Mucosa of descending colon (tissue), 3 donors: Measurements from ENCODE around the gene NAV1. TPM values are rescaled to one million over a fixed set of nuclear protein-coding genes. Genes with fewer than 3 reads are reported as not detected.

Experiments
- ATAC-seq: fragments of 200-7000 bp; cut with Tn5 transposase; one replicate; pipeline ENCODE4 v1.9.1; 2020; ENCODE audit warnings: mild to moderate bottlenecking, moderate library complexity
- DNase-seq, 3 donors: peaks; one replicate each; pipeline ENCODE4 v3.0.0-alpha.2; 2020
- H3K36me3 ChIP-seq: fragments of 200-600 bp; one replicate; pipeline ENCODE4 v1.8.0; 2021; ENCODE audit warnings: low read depth, mild to moderate bottlenecking
- H3K4me1 ChIP-seq: fragments of 200-600 bp; one replicate; pipeline ENCODE4 v1.8.0; 2021; ENCODE audit warnings: low read depth, mild to moderate bottlenecking
- H3K4me3 ChIP-seq: fragments of 200-600 bp; one replicate; pipeline ENCODE4 v1.8.0; 2021; ENCODE audit warnings: mild to moderate bottlenecking
- H3K9me3 ChIP-seq: fragments of 200-600 bp; one replicate; pipeline ENCODE4 v1.8.0; 2021; ENCODE audit warnings: mild to moderate bottlenecking
- CTCF ChIP-seq: fragments of 200-600 bp; IDR thresholded peaks from one replicate; pipeline ENCODE4 v1.8.0; 2022; ENCODE audit warnings: antibody characterized with exemption, mild to moderate bottlenecking
- intact Hi-C, 2 donors: fragments of 100-400 bp; cut with DNase I in 1 of 2; cut with micrococcal nuclease in 1 of 2; formaldehyde crosslinking; loops; one replicate each; pipeline versions ENCODE4 v1.11.0 to v1.11.1; 2022; cut with DNase I, micrococcal nuclease
- total RNA-seq, 3 donors: library from RNA; stranded (reverse); fragmentation: NEBNext Ultra II Directional in 2 of 3; extraction: Animal tissue kit (Norgen Biotek cat#: 25700) in 2 of 3; gene quantifications; one replicate each; pipeline versions ENCODE4 v1.2.1 to v1.2.4, GENCODE V29; 2021 to 2023
- donor health status: DM: no; HTN: no; CAD: no; lungs with moderate emphysema.
- donor health status: DM: no; HTN: no; CAD: no.
- donor health status: DM: no; HTN: yes; CAD: no.

NAV1 gene
- total RNA-seq, 3 donors from 2014 or later, result 13.7 to 64.3 (median 16.7) TPM

GRCh38 chr1:201493757-201494617 is 44.9 kb upstream of the NAV1 start:
- Histone ChIP-seq H3K9me3 (no peaks in the 10 kb centered on the region), H3K36me3 (no peaks in the 10 kb centered on the region), H3K4me1 (peaks cover 14% of the 10 kb centered on the region), H3K4me3 (no peak overlapping the region)
- no peak for TF ChIP-seq CTCF
- ATAC-seq (no peak), DNase-seq (no peak)
- intact Hi-C loops, result no loop called here

- peaks cover 13% of the 10 kb centered on the region for H3K4me1 ChIP-seq
- no peaks in the 10 kb centered on the region for H3K9me3 ChIP-seq
- DNase-seq, result peak; percentile 58 to 73 (median 63)
- no peaks in the 10 kb centered on the region for H3K36me3 ChIP-seq
- H3K4me3 ChIP-seq, result no peak overlapping the region
- no peak for TF ChIP-seq CTCF
- peak; percentile 52 for ATAC-seq
- intact Hi-C loops, result no loop called here
Measured at GRCh38 chr1:201495551-201496295, 43.2 kb upstream of the NAV1 start.

GRCh38 chr1:201496296-201496690 is 42.6 kb upstream of the NAV1 start:
- Histone ChIP-seq H3K36me3 (no peaks in the 10 kb centered on the region), H3K4me3 (no peak overlapping the region), H3K9me3 (no peaks in the 10 kb centered on the region), H3K4me1 (peaks cover 13% of the 10 kb centered on the region)
- no peak for TF ChIP-seq CTCF
- no peak for ATAC-seq
- intact Hi-C loops, result no loop called here
- no peak for DNase-seq

- Histone ChIP-seq H3K36me3 (no peaks in the 10 kb centered on the region), H3K9me3 (no peaks in the 10 kb centered on the region), H3K4me1 (peaks cover 21% of the 10 kb centered on the region), H3K4me3 (no peak overlapping the region)
- ATAC-seq (no peak), DNase-seq (no peak)
- TF ChIP-seq CTCF, result no peak
- intact Hi-C loops, result no loop called here
Measured at GRCh38 chr1:201497935-201498509, 40.9 kb upstream of the NAV1 start.

- DNase-seq, result no peak
- no peak overlapping the region for H3K4me3 ChIP-seq
- ATAC-seq, result no peak
- H3K4me1 ChIP-seq, result peaks cover 22% of the 10 kb centered on the region
- no peaks in the 10 kb centered on the region for H3K36me3 ChIP-seq
- intact Hi-C loops, result no loop called here
- TF ChIP-seq CTCF, result no peak
- no peaks in the 10 kb centered on the region for H3K9me3 ChIP-seq
Measured at GRCh38 chr1:201498621-201499020, 40.3 kb upstream of the NAV1 start.
